GM12872 (cell line): ENCODE results near the gene SCAMP1.

Source experiments
- CTCF ChIP-seq: IDR thresholded peaks from 3 replicates; pipeline ENCODE4 v1.5.1; 2011; ENCODE audit warnings: low read depth, mild to moderate bottlenecking, low read length, moderate library complexity; ENCODE audit not compliant: insufficient read depth

The SCAMP1 gene

DNA sequence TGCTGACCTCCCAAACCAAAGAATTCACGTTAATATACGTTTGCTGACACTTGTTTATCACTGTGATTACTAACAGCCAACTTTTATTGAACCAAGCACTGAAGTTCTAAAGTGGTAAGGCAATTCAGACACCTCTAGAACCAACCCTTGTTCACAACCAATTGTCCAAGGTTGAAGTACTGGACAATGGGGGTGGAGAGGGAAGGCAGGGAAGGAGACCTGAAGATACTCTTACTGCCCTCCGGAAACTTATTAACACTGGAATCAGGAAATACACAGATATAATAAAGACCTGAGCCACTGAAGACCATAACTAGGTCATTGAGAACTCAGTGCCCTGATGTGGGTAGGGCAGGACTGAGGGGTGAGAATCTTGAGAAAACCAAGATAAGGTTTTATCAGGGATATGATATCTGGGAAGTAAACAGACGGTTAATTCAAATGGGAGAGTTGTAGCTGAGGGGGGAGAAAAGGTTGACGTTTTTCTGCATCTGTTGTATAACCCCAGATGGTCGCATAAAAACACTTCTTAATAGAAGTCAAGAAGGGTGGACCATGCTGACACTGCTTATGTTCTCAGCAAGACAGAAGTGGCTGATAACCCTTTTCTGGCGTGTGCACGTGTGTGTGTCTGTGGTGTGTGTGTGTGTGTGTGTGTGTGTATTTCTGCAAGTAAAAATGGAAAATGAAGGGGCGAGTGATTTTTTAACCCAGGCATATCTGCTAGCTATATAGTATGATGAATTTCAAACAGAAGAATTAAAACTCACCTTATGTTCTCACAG lies 162.3 kb downstream of the SCAMP1 start:
- TF ChIP-seq CTCF = no peak

DNA sequence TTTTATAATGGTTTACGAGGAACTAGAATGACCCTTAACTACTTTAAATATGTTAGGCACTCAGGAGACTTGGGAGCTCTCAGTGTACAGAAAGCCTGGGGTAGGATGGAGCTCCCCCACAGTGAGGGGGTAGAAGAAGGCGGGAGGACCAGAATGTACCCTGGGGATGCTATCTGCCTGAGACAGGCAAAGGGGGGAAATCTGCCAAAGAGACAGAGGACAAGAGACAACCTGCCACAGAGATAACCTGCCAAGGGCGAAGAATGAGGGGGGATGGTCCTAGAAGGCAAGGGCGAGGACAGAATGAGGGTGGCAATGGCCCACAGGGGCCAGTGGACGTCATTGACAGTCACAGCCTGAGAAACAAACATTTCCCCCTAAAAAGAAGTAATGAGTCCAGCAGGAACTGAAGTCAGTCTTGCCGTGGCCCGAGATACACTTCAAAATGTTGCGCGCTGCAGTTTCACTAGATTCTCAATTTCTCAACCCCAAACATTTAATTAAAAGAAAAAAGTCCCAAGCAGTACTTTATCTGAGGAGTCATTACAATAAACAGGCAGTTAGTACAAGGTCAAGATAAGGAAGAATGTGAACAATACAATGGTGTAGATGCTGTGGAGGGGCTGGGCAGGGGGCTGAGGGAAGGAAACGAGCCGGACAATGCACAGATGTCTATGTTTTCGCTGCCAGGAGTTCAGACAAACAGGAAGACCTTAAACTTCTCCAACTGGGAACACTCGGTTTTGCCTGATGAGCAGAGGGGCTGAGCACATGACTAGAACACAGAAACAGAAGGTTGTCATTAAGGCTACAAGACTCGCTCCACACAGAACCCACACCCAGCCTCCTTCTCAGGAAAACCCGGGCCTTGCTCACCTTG lies 163.1 kb downstream of the SCAMP1 start:
- no peak for TF ChIP-seq CTCF

- TF ChIP-seq CTCF = no peak
Measured at GRCh38 chr5:78526049-78526525, 165.7 kb downstream of the SCAMP1 start.

GRCh38 chr5:78527054-78527859 lies 166.8 kb downstream of the SCAMP1 start:
- no peak for TF ChIP-seq CTCF

DNA sequence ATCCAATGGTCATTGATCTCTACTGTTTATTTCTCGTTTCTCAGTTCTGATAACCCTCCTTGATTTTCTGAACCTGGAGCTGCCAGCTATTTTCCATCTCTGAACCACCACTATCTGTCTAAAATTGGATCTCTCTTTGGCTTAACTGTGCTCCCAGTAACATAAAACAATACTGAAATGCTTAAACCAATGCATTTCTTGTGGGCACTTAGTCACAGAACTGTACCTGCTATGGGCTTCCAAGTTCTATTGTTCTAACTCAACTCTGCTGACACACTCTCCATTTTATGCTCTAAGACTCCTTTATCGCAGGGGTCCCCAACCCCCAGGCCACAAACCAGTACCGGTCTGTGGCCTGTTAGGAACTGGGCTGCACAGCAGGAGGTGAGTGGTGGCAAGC lies 167.5 kb downstream of the SCAMP1 start:
- no peak for TF ChIP-seq CTCF
